Chondrocyte (in vitro differentiated cells): Measurements from ENCODE around the gene MS4A6A. TPM values are rescaled to one million over a fixed set of nuclear protein-coding genes. Genes with fewer than 3 reads are reported as not detected.
"Not testable (repeated sequence)": the region's sequence is repeated elsewhere in the genome, so short reads cannot be mapped to it uniquely, and the experiment has no call there.

ENCODE experiments used
- DNase-seq: peaks from one replicate; pipeline ENCODE4 v3.0.0; 2021; ENCODE audit warnings: mixed read lengths, low spot score
- H3K27ac Mint-ChIP-seq: one replicate; pipeline ENCODE4 v1.8.0; 2021; ENCODE audit warnings: mild to moderate bottlenecking, moderate library complexity, mixed read lengths; ENCODE audit not compliant: unreplicated experiment
- H3K27me3 Mint-ChIP-seq: 2 replicates; pipeline ENCODE4 v1.8.0; 2021; ENCODE audit warnings: low read depth, mixed read lengths
- H3K36me3 Mint-ChIP-seq: 2 replicates; pipeline ENCODE4 v1.8.0; 2021; ENCODE audit warnings: low read depth, mixed read lengths
- H3K4me1 Mint-ChIP-seq: 2 replicates; pipeline ENCODE4 v1.8.0; 2021; ENCODE audit warnings: low read depth, mild to moderate bottlenecking, mixed read lengths
- H3K4me3 Mint-ChIP-seq: one replicate; pipeline ENCODE4 v1.8.0; 2021; ENCODE audit warnings: mild to moderate bottlenecking, moderate library complexity, mixed read lengths; ENCODE audit not compliant: unreplicated experiment
- H3K9me3 Mint-ChIP-seq: 2 replicates; pipeline ENCODE4 v1.8.0; 2021; ENCODE audit warnings: low read depth, mixed read lengths
- CTCF ChIP-seq: fragments of 200-600 bp; sonication (generic); IDR thresholded peaks from 2 replicates; pipeline ENCODE4 v1.5.0; 2021; ENCODE audit warnings: antibody characterized with exemption, mild to moderate bottlenecking, moderate library complexity
- total RNA-seq: library from RNA; stranded (reverse); gene quantifications from 3 replicates; pipeline ENCODE4 v1.2.1, GENCODE V29; 2021

The MS4A6A gene
- total RNA-seq, 1 donor from 2014 or later = not detected

- peaks cover 4% of the 10 kb centered on the region for H3K9me3 Mint-ChIP-seq
- no peak for DNase-seq
- no peak overlapping the region for H3K27ac Mint-ChIP-seq
- peaks cover 13% of the 10 kb centered on the region for H3K27me3 Mint-ChIP-seq
- no peak overlapping the region for H3K4me3 Mint-ChIP-seq
- no peak for TF ChIP-seq CTCF
- H3K36me3 Mint-ChIP-seq = no peaks in the 10 kb centered on the region
- H3K4me1 Mint-ChIP-seq = no peaks in the 10 kb centered on the region
Observed at GRCh38 chr11:60159868-60160267, 23.0 kb downstream of the MS4A6A start.

- no peak overlapping the region for H3K27ac Mint-ChIP-seq
- no peaks in the 10 kb centered on the region for H3K9me3 Mint-ChIP-seq
- H3K27me3 Mint-ChIP-seq = peaks cover 13% of the 10 kb centered on the region
- no peak overlapping the region for H3K4me3 Mint-ChIP-seq
- H3K36me3 Mint-ChIP-seq = no peaks in the 10 kb centered on the region
- no peak for TF ChIP-seq CTCF
- DNase-seq = no peak
- H3K4me1 Mint-ChIP-seq = no peaks in the 10 kb centered on the region
Observed at GRCh38 chr11:60159284-60159683, 23.6 kb downstream of the MS4A6A start.

- H3K9me3 Mint-ChIP-seq = no peaks in the 10 kb centered on the region
- no peaks in the 10 kb centered on the region for H3K36me3 Mint-ChIP-seq
- H3K27me3 Mint-ChIP-seq = peaks cover 13% of the 10 kb centered on the region
- no peak for DNase-seq
- no peak overlapping the region for H3K4me3 Mint-ChIP-seq
- H3K27ac Mint-ChIP-seq = no peak overlapping the region
- no peaks in the 10 kb centered on the region for H3K4me1 Mint-ChIP-seq
- no peak for TF ChIP-seq CTCF
Observed at GRCh38 chr11:60158636-60159035, 24.2 kb downstream of the MS4A6A start.

- Mint-ChIP-seq H3K27me3 (peaks cover 13% of the 10 kb centered on the region), H3K9me3 (no peaks in the 10 kb centered on the region), H3K27ac (no peak overlapping the region), H3K36me3 (no peaks in the 10 kb centered on the region), H3K4me1 (no peaks in the 10 kb centered on the region), H3K4me3 (no peak overlapping the region)
- TF ChIP-seq CTCF = no peak
- DNase-seq = no peak
Observed at GRCh38 chr11:60155931-60156330, 27.0 kb downstream of the MS4A6A start.

- not testable (repeated sequence) for H3K36me3 Mint-ChIP-seq, H3K27me3 Mint-ChIP-seq, H3K4me3 Mint-ChIP-seq, DNase-seq, H3K27ac Mint-ChIP-seq, H3K4me1 Mint-ChIP-seq, H3K9me3 Mint-ChIP-seq
Observed at GRCh38 chr11:60152727-60153126, 30.2 kb downstream of the MS4A6A start.

GRCh38 chr11:60150279-60150678, 32.6 kb downstream of the MS4A6A start:
- Mint-ChIP-seq H3K27ac (no peak overlapping the region), H3K9me3 (no peaks in the 10 kb centered on the region), H3K36me3 (no peaks in the 10 kb centered on the region), H3K4me3 (no peak overlapping the region), H3K27me3 (no peaks in the 10 kb centered on the region), H3K4me1 (no peaks in the 10 kb centered on the region)
- TF ChIP-seq CTCF = no peak
- DNase-seq = no peak
